Glutamatergic neuron (in vitro differentiated cells): ENCODE results near the gene EME2. TPM values are rescaled to one million over a fixed set of nuclear protein-coding genes. Genes with fewer than 3 reads are reported as not detected.
A peak's percentile ranks its signal among the peaks of the same experiment; 100 is the strongest.

Source experiments
- DNase-seq: peaks from one replicate; pipeline ENCODE4 v3.0.0; 2022
- H3K27ac Mint-ChIP-seq: one replicate; pipeline ENCODE4 v1.8.0; 2020; ENCODE audit warnings: mild to moderate bottlenecking, mixed read lengths, inconsistent platforms; ENCODE audit not compliant: unreplicated experiment
- H3K27me3 Mint-ChIP-seq: one replicate; pipeline ENCODE4 v1.8.0; 2020; ENCODE audit warnings: mild to moderate bottlenecking, moderate library complexity, mixed read lengths, inconsistent platforms; ENCODE audit not compliant: unreplicated experiment
- H3K36me3 Mint-ChIP-seq: one replicate; pipeline ENCODE4 v1.8.0; 2020; ENCODE audit warnings: mild to moderate bottlenecking, mixed read lengths, inconsistent platforms; ENCODE audit not compliant: unreplicated experiment
- H3K4me1 Mint-ChIP-seq: one replicate; pipeline ENCODE4 v1.8.0; 2020; ENCODE audit warnings: mild to moderate bottlenecking, low read depth, mixed read lengths, inconsistent platforms; ENCODE audit not compliant: unreplicated experiment
- H3K4me3 Mint-ChIP-seq: one replicate; pipeline ENCODE4 v1.8.0; 2020; ENCODE audit warnings: mild to moderate bottlenecking, mixed read lengths, inconsistent platforms; ENCODE audit not compliant: unreplicated experiment
- H3K9me3 Mint-ChIP-seq: one replicate; pipeline ENCODE4 v1.8.0; 2020; ENCODE audit warnings: mild to moderate bottlenecking, moderate library complexity, mixed read lengths, inconsistent platforms; ENCODE audit not compliant: unreplicated experiment
- CTCF ChIP-seq: fragments of 200-600 bp; sonication (generic); IDR thresholded peaks from one replicate; pipeline ENCODE4 v1.5.0; 2021; ENCODE audit not compliant: partially characterized antibody, unreplicated experiment
- total RNA-seq: library from RNA; stranded (reverse); fragmentation: NEBNext Ultra II Directional; extraction: Animal tissue kit (Norgen Biotek cat#: 25700); gene quantifications from one replicate; pipeline ENCODE4 v1.2.1, GENCODE V29; 2021; ENCODE audit not compliant: unreplicated experiment

Gene EME2
- total RNA-seq, 1 donor from 2014 or later, result 68.7 TPM

- no peak overlapping the region for H3K27ac Mint-ChIP-seq
- TF ChIP-seq CTCF, result no peak
- peak overlapping the region; percentile 90 for H3K4me3 Mint-ChIP-seq
- DNase-seq, result no peak
- H3K4me1 Mint-ChIP-seq, result peaks cover 9% of the 10 kb centered on the region
- peaks cover 23% of the 10 kb centered on the region for H3K27me3 Mint-ChIP-seq
- peaks cover 9% of the 10 kb centered on the region for H3K9me3 Mint-ChIP-seq
- H3K36me3 Mint-ChIP-seq, result no peaks in the 10 kb centered on the region
Observed at GRCh38 chr16:1780677-1781072, 8.1 kb downstream of the EME2 start.

DNA sequence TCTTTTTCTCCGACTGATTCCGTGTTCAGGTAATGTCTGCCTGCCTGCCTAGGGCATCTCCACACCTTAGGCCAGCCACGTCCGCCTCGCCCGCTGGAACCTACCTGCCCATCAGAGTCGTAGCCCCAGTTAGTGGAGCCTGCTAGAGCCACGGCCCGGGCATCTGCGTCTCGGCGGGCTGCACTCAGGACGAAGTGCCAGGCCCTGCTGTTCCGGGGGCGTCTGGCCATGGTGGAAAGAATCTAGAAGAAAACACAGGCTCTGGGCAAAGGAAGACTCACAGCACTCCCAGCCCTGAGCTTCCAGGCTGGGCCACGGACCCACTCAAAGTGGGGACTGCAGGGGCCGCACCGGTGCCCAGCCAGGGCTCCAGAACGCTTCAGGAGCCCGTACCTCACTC lies 8.6 kb downstream of the EME2 start:
- H3K27me3 Mint-ChIP-seq, result peaks cover 23% of the 10 kb centered on the region
- DNase-seq, result peak; percentile 13
- H3K4me1 Mint-ChIP-seq, result peaks cover 9% of the 10 kb centered on the region
- peak overlapping the region; percentile 87 for H3K27ac Mint-ChIP-seq
- TF ChIP-seq CTCF, result no peak
- no peaks in the 10 kb centered on the region for H3K36me3 Mint-ChIP-seq
- H3K9me3 Mint-ChIP-seq, result peaks cover 6% of the 10 kb centered on the region
- peak overlapping the region; percentile 90 for H3K4me3 Mint-ChIP-seq

GRCh38 chr16:1781758-1782407 lies 9.3 kb downstream of the EME2 start:
- TF ChIP-seq CTCF, result no peak
- Mint-ChIP-seq H3K27ac (peak overlapping the region; percentile 87), H3K4me3 (peak overlapping the region; percentile 90), H3K36me3 (no peaks in the 10 kb centered on the region), H3K27me3 (peaks cover 20% of the 10 kb centered on the region), H3K4me1 (peaks cover 4% of the 10 kb centered on the region), H3K9me3 (peaks cover 5% of the 10 kb centered on the region)
- peak; percentile 61 for DNase-seq

GRCh38 chr16:1782408-1783264 lies 10.0 kb downstream of the EME2 start, which contains the start of the genes NUBP2 and SPSB3:
NUBP2 (plus strand) TSS chr16:1782960; CDS start chr16:1783021, 61 bp downstream.
SPSB3 (minus strand) TSS chr16:1782571; CDS start chr16:1781483, 1,088 bp downstream.
- Mint-ChIP-seq H3K4me3 (peak within 1 kb of the TSS; percentile 92), H3K9me3 (peaks cover 5% of the 10 kb centered on the region), H3K4me1 (peaks cover 4% of the 10 kb centered on the region), H3K27me3 (peaks cover 20% of the 10 kb centered on the region), H3K27ac (peak within 1 kb of the TSS; percentile 87), H3K36me3 (no peaks in the 10 kb centered on the region)
- DNase-seq, result peak; percentile 98
- no peak for TF ChIP-seq CTCF
